Kidney epithelial cell (primary cell): Measurements from ENCODE around the gene RALGAPB. TPM values are rescaled to one million over a fixed set of nuclear protein-coding genes. Genes with fewer than 3 reads are reported as not detected.

Experiments used
- DNase-seq: peaks from one replicate; pipeline ENCODE4 v3.0.0-alpha.2; 2010; ENCODE audit warnings: low read depth
- H3K27me3 ChIP-seq: 2 replicates; pipeline ENCODE4 v1.6.0; 2011; ENCODE audit warnings: low read length; ENCODE audit not compliant: control insufficient read depth, insufficient read depth
- H3K36me3 ChIP-seq: 2 replicates; pipeline ENCODE4 v1.5.1; 2011; ENCODE audit warnings: low read length; ENCODE audit not compliant: control insufficient read depth, insufficient read depth
- H3K4me3 ChIP-seq: 2 replicates; pipeline ENCODE4 v1.5.1; 2011; ENCODE audit warnings: low read depth, mild to moderate bottlenecking, control low read depth, low read length
- CTCF ChIP-seq: IDR thresholded peaks from 2 replicates; pipeline ENCODE4 v1.5.1; 2011; ENCODE audit warnings: mild to moderate bottlenecking, moderate library complexity, low read length, control low read depth, inconsistent platforms; ENCODE audit not compliant: insufficient read depth, poor library complexity, severe bottlenecking
- total RNA-seq: library from RNA; depleted of rRNA; stranded (reverse); fragments of >200 nt; gene quantifications from 2 replicates; pipeline ENCODE4 v1.2.3, GENCODE V29; 2015

The RALGAPB gene
- total RNA-seq, 1 donor from 2014 or later = 35.1 TPM

GRCh38 chr20:38445381-38445796 is 27.3 kb upstream of the RALGAPB start:
- Histone ChIP-seq H3K4me3 (no peak overlapping the region), H3K27me3 (no peaks in the 10 kb centered on the region), H3K36me3 (no peaks in the 10 kb centered on the region)
- no peak for TF ChIP-seq CTCF
- no peak for DNase-seq

DNA sequence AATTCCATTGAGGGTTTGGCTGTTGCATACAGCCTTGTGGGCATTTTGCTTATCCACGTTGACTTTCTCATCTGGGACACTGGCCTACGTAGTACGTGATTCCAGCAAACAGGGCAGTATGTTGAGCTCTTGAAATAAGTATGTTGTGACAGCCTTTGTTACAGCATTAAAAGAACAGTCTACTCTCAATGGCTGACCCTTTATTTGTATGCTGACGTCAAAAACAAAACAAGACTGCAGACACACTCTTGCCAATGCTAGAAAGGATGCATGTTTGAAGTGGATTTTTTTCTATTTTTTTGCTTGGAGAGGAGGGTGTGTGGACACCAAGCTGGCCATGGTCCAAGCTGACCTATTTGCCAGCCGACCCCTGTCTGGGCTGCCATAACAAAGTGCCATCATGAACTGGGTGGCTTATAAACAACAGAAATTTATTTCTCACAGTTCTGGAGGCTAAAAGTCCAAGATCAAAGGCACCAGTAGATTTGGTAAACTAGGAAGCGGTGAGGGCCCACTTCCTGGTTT is 26.7 kb upstream of the RALGAPB start:
- DNase-seq = no peak
- H3K27me3 ChIP-seq = no peaks in the 10 kb centered on the region
- H3K36me3 ChIP-seq = no peaks in the 10 kb centered on the region
- H3K4me3 ChIP-seq = no peak overlapping the region
- no peak for TF ChIP-seq CTCF

- no peak for DNase-seq
- H3K36me3 ChIP-seq = no peaks in the 10 kb centered on the region
- peak; percentile 96 for TF ChIP-seq CTCF
- H3K4me3 ChIP-seq = peak overlapping the region; percentile 83
- H3K27me3 ChIP-seq = no peaks in the 10 kb centered on the region
These were observed 26.0 kb upstream of the RALGAPB start for GRCh38 chr20:38446441-38447209.

- Histone ChIP-seq H3K36me3 (no peaks in the 10 kb centered on the region), H3K4me3 (peak overlapping the region; percentile 83), H3K27me3 (no peaks in the 10 kb centered on the region)
- no peak for DNase-seq
- no peak for TF ChIP-seq CTCF
These were observed 25.4 kb upstream of the RALGAPB start for GRCh38 chr20:38447251-38447661.

GRCh38 chr20:38447931-38448675 is 24.5 kb upstream of the RALGAPB start:
- no peak for TF ChIP-seq CTCF
- DNase-seq = no peak
- H3K36me3 ChIP-seq = no peaks in the 10 kb centered on the region
- H3K27me3 ChIP-seq = no peaks in the 10 kb centered on the region
- no peak overlapping the region for H3K4me3 ChIP-seq
